Activated T-helper 2 cell treated with anti-CD3 and anti-CD28 coated beads, Interferon-gamma antibody, Interleukin-2, Interleukin-4, amounts not matched to agents 10 μg/mL and 5 μg/mL and 100 μg/mL, durations not matched to agents 14 hours and 24 hours and 36 hours (primary cell): ENCODE data around the gene SEL1L2. TPM values are rescaled to one million over a fixed set of nuclear protein-coding genes. Genes with fewer than 3 reads are reported as not detected.
A peak's percentile ranks its signal among the peaks of the same experiment; 100 is the strongest.
"Not testable (repeated sequence)": the region's sequence is repeated elsewhere in the genome, so short reads cannot be mapped to it uniquely, and the experiment has no call there.

Source experiments
- DNase-seq: peaks from one replicate; pipeline ENCODE4 v3.0.0; 2021; ENCODE audit warnings: low spot score
- H3K27ac Mint-ChIP-seq: one replicate; pipeline ENCODE4 v1.8.0; 2021; ENCODE audit warnings: mixed read lengths
- H3K27me3 Mint-ChIP-seq: one replicate; pipeline ENCODE4 v1.8.0; 2021; ENCODE audit warnings: low read depth, mixed read lengths
- H3K36me3 Mint-ChIP-seq: one replicate; pipeline ENCODE4 v1.8.0; 2021; ENCODE audit warnings: low read depth, mixed read lengths
- H3K4me1 Mint-ChIP-seq: one replicate; pipeline ENCODE4 v1.8.0; 2021; ENCODE audit warnings: low read depth, mixed read lengths
- H3K4me3 Mint-ChIP-seq: one replicate; pipeline ENCODE4 v1.8.0; 2021; ENCODE audit warnings: low read depth, mild to moderate bottlenecking, moderate library complexity, mixed read lengths
- H3K9me3 Mint-ChIP-seq: one replicate; pipeline ENCODE4 v1.8.0; 2021; ENCODE audit warnings: mixed read lengths
- intact Hi-C: fragments of 100-400 bp; cut with micrococcal nuclease; formaldehyde crosslinking; loops from one replicate; pipeline ENCODE4 v1.15.1; 2023
- total RNA-seq: library from RNA; stranded (reverse); gene quantifications from 2 replicates; pipeline ENCODE4 v1.2.3, GENCODE V29; 2022

The SEL1L2 gene, protein sequence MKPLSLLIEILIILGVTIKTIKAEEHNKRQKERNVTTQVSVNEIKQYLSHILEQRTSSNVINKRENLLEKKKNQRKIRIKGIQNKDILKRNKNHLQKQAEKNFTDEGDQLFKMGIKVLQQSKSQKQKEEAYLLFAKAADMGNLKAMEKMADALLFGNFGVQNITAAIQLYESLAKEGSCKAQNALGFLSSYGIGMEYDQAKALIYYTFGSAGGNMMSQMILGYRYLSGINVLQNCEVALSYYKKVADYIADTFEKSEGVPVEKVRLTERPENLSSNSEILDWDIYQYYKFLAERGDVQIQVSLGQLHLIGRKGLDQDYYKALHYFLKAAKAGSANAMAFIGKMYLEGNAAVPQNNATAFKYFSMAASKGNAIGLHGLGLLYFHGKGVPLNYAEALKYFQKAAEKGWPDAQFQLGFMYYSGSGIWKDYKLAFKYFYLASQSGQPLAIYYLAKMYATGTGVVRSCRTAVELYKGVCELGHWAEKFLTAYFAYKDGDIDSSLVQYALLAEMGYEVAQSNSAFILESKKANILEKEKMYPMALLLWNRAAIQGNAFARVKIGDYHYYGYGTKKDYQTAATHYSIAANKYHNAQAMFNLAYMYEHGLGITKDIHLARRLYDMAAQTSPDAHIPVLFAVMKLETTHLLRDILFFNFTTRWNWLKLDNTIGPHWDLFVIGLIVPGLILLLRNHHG
- not detected in 2 replicates for total RNA-seq

DNA sequence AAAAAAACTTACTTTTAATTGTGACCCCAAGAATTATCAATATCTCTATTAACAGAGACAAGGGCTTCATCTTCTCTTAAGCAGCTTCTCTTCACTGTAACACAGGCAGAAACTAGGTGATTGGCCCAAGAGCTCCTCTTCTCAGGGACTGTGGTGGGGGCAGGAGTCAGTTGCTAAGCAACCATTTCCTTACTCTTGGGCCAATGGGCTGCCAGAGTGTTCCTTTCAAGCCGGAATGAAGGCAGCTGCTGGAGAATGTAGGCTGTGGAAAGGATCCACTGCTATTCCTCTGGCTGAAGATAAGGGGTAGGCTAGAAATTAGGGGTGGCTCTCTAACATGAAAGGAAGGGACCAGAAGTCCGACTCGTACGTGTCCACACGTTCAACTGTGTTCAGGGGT is at the start of gene SEL1L2:
Gene SEL1L2, minus strand, starts transcription at position 150 of the 400 bp plus-strand sequence. Its CDS starts 80 bp downstream, at position 70.
- intact Hi-C loops: no loop called here
- H3K27me3 Mint-ChIP-seq: no peaks in the 10 kb centered on the region
- H3K27ac Mint-ChIP-seq: no peak within 1 kb of the TSS
- no peaks in the 10 kb centered on the region for H3K36me3 Mint-ChIP-seq
- H3K4me1 Mint-ChIP-seq: no peaks in the 10 kb centered on the region
- no peak for DNase-seq
- no peak within 1 kb of the TSS for H3K4me3 Mint-ChIP-seq
- peaks cover 20% of the 10 kb centered on the region for H3K9me3 Mint-ChIP-seq

DNA sequence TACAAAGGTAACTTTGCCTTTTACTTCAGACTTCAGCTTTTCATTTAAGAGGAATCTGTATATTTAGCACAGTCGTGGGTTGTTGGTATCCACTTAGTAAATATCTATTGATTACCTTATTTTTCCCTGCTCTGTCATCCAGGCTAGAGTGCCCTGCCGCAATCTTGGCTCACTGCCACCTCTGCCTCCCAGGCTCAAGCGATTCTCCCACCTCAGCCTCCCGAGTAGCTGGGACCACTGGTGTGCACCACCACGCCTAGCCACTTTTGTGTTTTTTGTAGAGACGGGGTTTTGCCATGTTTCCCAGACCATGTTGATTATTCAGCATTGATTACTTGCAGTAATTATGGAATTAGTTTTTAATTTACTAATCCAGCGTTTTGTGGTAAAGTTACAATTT is 46.2 kb upstream of the SEL1L2 start:
- Mint-ChIP-seq H3K9me3 (no peaks in the 10 kb centered on the region), H3K27me3 (no peaks in the 10 kb centered on the region), H3K4me1 (no peaks in the 10 kb centered on the region), H3K36me3 (no peaks in the 10 kb centered on the region), H3K4me3 (no peak overlapping the region), H3K27ac (no peak overlapping the region)
- DNase-seq: no peak
- intact Hi-C loops: no loop called here

DNA sequence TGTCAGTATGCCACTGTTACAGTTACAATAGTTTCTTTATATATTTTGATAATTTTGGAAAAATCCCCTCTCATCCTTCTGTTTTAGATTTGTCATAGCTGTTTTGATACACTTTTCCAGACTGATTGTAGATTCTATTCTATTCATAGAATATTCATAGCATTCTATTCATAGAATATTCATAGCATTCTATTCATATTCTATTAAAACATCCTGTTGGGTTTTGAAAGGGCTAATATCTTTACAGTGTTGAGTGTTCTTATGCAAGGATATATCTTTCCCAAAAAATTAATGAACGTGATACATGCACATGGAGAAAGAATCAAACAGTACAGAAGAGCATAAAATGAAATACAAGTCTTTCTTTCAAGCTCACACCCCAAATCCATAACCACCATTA is 42.9 kb upstream of the SEL1L2 start:
- H3K4me3 Mint-ChIP-seq: no peak overlapping the region
- H3K27me3 Mint-ChIP-seq: no peaks in the 10 kb centered on the region
- intact Hi-C loops: no loop called here
- H3K4me1 Mint-ChIP-seq: no peaks in the 10 kb centered on the region
- no peak overlapping the region for H3K27ac Mint-ChIP-seq
- H3K9me3 Mint-ChIP-seq: no peaks in the 10 kb centered on the region
- no peaks in the 10 kb centered on the region for H3K36me3 Mint-ChIP-seq
- no peak for DNase-seq

DNA sequence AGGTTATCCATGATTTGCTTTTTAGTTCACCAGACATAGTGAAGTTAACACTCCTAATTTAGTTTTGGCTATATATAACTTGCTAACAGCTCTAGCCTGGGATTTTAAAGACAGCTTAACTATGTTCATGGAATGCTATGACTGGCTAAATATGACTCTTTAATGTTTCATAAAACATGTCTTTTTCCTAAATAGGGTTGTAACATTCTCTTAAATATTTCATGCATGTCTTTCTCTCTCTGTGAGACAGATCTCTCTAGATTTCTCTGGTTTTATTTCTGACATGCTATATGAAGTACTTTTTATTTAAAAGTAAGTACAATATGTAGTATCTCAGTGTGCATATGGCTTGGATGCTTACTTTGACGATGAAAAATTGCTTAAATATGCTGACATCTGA is 40.6 kb upstream of the SEL1L2 start:
- no peak for DNase-seq
- H3K36me3 Mint-ChIP-seq: no peaks in the 10 kb centered on the region
- H3K27me3 Mint-ChIP-seq: no peaks in the 10 kb centered on the region
- intact Hi-C loops: no loop called here
- no peaks in the 10 kb centered on the region for H3K4me1 Mint-ChIP-seq
- no peak overlapping the region for H3K27ac Mint-ChIP-seq
- no peaks in the 10 kb centered on the region for H3K9me3 Mint-ChIP-seq
- no peak overlapping the region for H3K4me3 Mint-ChIP-seq

DNA sequence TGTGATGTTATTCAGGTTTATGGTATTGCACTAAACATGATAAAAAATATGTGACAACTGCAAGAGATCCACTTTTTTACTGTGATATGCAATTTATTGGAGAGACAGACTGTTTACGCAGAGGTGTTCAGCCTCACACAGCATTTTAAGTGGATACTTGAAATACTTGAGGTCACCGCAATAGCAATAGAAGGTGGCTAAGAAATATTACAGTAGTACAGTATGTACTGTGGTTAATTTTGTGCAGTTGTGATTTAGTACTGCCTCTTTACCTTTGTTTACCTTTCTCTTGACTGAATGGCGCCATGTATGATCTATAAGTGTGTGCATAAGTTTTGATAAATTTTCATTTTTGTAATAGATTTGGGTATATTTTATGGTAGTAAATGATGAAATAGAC is 22.3 kb upstream of the SEL1L2 start:
- Mint-ChIP-seq H3K9me3 (peaks cover 18% of the 10 kb centered on the region), H3K36me3 (no peaks in the 10 kb centered on the region), H3K4me3 (no peak overlapping the region), H3K27ac (no peak overlapping the region), H3K4me1 (no peaks in the 10 kb centered on the region), H3K27me3 (no peaks in the 10 kb centered on the region)
- intact Hi-C loops: no loop called here
- DNase-seq: no peak

DNA sequence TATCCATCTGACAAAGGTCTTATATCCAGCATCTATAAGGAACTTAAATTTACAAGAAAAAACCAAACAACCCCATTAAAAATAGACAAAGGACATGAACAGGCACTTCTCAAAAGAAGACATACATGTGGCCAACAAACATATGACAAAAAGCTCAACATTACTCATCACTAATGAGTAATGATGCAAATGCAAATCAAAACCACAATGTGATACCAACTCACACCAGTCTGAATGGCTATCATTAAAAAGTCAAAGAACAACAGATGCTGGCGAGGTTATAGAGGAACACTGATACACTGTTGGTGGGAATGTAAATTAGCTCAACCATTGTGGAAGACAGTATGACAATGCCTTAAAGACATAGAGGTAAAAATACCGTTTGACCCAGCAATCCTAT is 18.8 kb upstream of the SEL1L2 start:
- Mint-ChIP-seq H3K27me3 (no peaks in the 10 kb centered on the region), H3K9me3 (peaks cover 3% of the 10 kb centered on the region), H3K27ac (no peak overlapping the region), H3K4me3 (no peak overlapping the region), H3K36me3 (no peaks in the 10 kb centered on the region), H3K4me1 (no peaks in the 10 kb centered on the region)
- no peak for DNase-seq
- intact Hi-C loops: no loop called here

DNA sequence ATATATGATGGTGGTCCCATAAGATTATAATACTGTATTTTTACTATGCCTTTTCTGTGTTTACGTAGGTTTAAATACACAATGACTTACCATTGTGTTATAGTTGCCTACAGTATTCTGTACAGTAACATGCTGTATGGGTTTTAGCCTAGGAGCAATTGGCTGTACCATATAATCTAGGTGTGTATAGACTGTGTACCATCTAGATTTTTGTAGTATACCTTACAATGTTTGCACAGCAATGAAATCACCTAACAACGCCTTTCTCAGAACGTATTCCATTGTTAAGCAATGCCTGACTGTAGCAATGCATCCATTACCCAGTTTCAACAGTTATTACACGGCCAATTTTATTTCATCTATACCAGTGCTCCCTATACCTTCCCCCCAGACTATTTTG is 15.6 kb upstream of the SEL1L2 start:
- Mint-ChIP-seq H3K9me3 (peaks cover 3% of the 10 kb centered on the region), H3K27ac (no peak overlapping the region), H3K4me1 (no peaks in the 10 kb centered on the region), H3K27me3 (no peaks in the 10 kb centered on the region), H3K36me3 (no peaks in the 10 kb centered on the region), H3K4me3 (no peak overlapping the region)
- intact Hi-C loops: no loop called here
- DNase-seq: no peak

DNA sequence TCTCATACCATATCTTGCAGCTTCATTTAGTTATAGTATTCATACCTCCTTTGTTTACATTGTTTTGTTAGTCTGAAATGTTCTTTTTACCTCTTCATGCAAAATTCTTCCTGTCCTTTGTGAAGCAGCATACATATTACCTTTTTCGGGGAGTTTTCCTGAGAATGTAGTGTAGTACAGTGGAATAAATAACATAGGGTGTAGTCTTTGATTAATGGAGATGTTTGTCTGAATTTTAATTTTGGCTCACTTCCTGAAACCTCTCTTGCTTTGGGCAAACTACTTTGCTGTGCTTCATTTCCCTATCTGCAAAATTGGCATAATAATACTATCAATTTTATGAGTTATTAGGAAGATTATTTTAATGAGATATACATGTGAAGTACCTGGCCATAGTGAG is 10.5 kb upstream of the SEL1L2 start:
- no peak for DNase-seq
- H3K27ac Mint-ChIP-seq: no peak overlapping the region
- no peaks in the 10 kb centered on the region for H3K9me3 Mint-ChIP-seq
- intact Hi-C loops: no loop called here
- no peak overlapping the region for H3K4me3 Mint-ChIP-seq
- peaks cover 4% of the 10 kb centered on the region for H3K4me1 Mint-ChIP-seq
- H3K27me3 Mint-ChIP-seq: peaks cover 11% of the 10 kb centered on the region
- H3K36me3 Mint-ChIP-seq: no peaks in the 10 kb centered on the region

DNA sequence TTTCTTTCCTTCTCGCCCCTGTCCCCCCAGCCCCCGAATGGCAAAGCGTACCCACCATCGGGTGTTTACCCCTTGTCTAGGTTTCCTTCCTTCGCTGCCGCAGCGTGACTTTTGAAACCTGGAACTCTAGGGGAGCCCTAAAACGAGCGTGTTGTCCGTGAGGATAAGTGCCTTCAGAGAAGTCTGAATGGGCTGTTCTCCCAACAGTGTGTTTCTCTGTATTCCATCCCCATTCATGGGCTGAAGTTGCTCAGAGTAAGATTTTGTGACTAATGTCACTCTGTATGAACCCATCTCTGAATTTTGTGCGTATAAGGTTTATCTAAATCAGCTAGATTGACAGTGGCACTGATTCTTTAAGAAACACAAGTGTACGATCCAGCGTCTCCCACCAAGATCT is 5.9 kb upstream of the SEL1L2 start:
- Mint-ChIP-seq H3K27ac (no peak overlapping the region), H3K27me3 (peaks cover 11% of the 10 kb centered on the region), H3K4me1 (peaks cover 4% of the 10 kb centered on the region), H3K4me3 (peak overlapping the region; percentile 40), H3K9me3 (peaks cover 20% of the 10 kb centered on the region), H3K36me3 (no peaks in the 10 kb centered on the region)
- DNase-seq: no peak
- intact Hi-C loops: no loop called here

DNA sequence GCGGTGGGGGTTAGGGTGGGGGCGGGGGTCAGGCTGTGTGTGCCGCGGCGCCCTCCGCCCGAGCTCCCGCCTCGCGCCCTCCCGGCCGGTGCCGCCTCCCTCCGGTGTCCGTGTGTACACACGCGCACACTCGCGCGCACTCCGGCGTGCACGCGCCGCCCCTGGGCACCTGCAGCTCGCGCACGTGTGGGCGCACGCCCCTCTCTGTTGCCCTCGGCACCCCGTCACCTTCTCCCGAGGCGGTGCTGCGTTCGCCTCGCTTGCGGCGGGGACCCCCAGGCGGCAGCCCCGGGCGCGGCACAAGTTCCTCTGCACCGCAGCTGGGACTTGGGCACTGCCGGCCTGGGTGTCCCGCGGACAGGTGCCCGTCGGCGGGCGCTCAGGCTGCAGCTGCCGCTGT is 5.4 kb upstream of the SEL1L2 start:
- Mint-ChIP-seq H3K4me3 (no peak overlapping the region), H3K27me3 (peaks cover 11% of the 10 kb centered on the region), H3K27ac (no peak overlapping the region), H3K36me3 (no peaks in the 10 kb centered on the region), H3K9me3 (peaks cover 20% of the 10 kb centered on the region), H3K4me1 (peaks cover 4% of the 10 kb centered on the region)
- intact Hi-C loops: no loop called here
- no peak for DNase-seq

DNA sequence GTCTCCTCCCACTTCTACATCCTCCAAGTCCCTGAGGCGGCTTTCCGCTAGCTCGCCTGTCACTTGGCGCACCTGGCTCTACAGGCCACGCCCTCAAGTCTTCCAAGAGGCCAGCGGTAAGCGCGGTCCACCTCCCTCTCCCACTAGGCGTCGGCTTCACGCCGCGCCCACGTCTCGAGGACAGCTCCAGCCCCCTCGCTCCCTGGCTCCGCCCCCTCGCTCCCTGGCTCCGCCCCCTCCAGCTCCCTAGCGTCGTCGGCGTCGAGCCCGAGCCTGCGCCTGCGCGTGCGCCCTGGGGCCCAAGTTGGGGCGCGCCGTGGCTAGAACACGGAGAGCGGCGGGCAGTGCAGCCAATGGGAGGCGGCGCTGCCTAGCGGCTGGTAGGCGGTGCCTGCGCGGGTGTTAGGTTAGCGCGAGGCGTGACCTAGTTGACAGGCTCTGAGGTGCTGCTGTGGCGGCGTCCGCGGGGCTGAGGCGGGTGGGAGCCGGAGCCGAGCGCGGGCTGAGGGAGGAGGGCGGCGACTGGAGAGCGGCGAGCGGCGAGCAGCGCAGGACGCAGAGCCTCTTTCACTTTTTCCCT is 4.8 kb upstream of the SEL1L2 start, which contains the start of gene MACROD2:
Gene MACROD2, plus strand, starts transcription at position 431 of the 580 bp plus-strand sequence.
- Mint-ChIP-seq H3K4me3 (peak within 1 kb of the TSS; percentile 40), H3K27me3 (peaks cover 11% of the 10 kb centered on the region), H3K27ac (no peak within 1 kb of the TSS), H3K4me1 (peaks cover 4% of the 10 kb centered on the region), H3K9me3 (peaks cover 20% of the 10 kb centered on the region), H3K36me3 (no peaks in the 10 kb centered on the region)
- peak; percentile 12 for DNase-seq
- intact Hi-C loops: no loop called here

DNA sequence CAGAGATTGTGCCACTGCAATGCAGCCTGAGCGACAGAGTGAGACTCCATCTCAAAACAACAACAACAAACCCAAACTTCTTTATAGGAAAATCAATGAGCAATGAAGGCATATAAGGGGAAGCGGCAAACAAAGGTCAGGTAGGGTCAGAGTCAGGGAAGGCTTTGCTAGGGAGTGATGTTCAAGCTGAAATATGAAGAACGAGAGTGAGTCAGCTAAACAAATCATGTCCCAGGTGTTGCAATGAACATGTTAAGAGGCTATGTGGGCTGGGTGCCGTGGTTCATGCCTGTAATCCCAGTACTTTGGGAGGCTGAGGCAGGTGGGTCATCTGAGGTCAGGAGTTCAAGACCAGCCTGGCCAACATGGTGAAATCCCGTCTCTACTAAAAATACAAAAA is 1.5 kb upstream of the SEL1L2 start:
- peaks cover 20% of the 10 kb centered on the region for H3K9me3 Mint-ChIP-seq
- H3K27me3 Mint-ChIP-seq, DNase-seq, H3K36me3 Mint-ChIP-seq, H3K4me3 Mint-ChIP-seq, H3K27ac Mint-ChIP-seq, intact Hi-C loops, H3K4me1 Mint-ChIP-seq: not testable (repeated sequence)

DNA sequence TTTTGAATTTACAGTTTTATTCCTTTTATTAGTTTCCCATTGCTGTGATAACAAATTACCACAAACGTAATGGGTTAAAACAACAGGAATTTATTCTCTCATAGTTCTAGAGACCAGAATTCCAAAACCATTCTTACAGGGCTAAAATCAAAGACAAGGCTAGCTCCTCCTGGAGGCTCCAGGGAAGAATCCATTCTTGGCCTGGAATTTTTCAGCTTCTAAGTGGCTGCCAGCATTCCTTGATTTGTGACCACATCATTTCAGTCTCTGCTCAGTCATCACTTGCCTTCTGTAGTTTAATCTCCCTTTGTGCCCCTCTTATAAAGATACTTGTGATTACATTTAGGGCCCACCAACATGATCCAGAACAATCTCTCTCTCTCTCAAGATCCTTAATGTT is 897 bp upstream of the SEL1L2 start:
- peaks cover 3% of the 10 kb centered on the region for H3K27me3 Mint-ChIP-seq
- no peak overlapping the region for H3K27ac Mint-ChIP-seq
- H3K4me1 Mint-ChIP-seq: peaks cover 2% of the 10 kb centered on the region
- intact Hi-C loops: no loop called here
- no peak overlapping the region for H3K4me3 Mint-ChIP-seq
- peaks cover 20% of the 10 kb centered on the region for H3K9me3 Mint-ChIP-seq
- no peaks in the 10 kb centered on the region for H3K36me3 Mint-ChIP-seq
- DNase-seq: no peak
